HCT116 (cell line): ENCODE data around the gene HCFC1. TPM values are rescaled to one million over a fixed set of nuclear protein-coding genes. Genes with fewer than 3 reads are reported as not detected.

Source experiments
- ATAC-seq: fragments of 200-7000 bp; cut with Tn5 transposase; 2 replicates; pipeline ENCODE4 v1.9.1; 2020; ENCODE audit warnings: mild to moderate bottlenecking, moderate library complexity
- Bru-seq: library from RNA; stranded (reverse); fragments of 400-500 nt; gene quantifications from one replicate; lab custom pipeline; 2021; lab: Mats Ljungman, UMichigan
- BruChase-seq, 2 experiments: library from RNA; stranded (reverse); fragments of 400-500 nt; gene quantifications; one replicate each; lab custom pipeline; 2021; lab: Mats Ljungman, UMichigan
- BruUV-seq: library from RNA; stranded (reverse); fragments of 400-500 nt; replicated peaks from 2 replicates; lab custom pipeline; 2021; lab: Mats Ljungman, UMichigan
- CTCF ChIA-PET: fragments of 300-600 bp; sonication (Branson Sonifier 250); formaldehyde crosslinking; loops from one replicate; lab custom pipeline; 2021; ENCODE audit warnings: antibody characterized with exemption; lab: Charles Lee
- POLR2A ChIA-PET: fragments of 300-600, 350-600 bp; sonication (Branson Sonifier 250); formaldehyde crosslinking; loops from one replicate; lab custom pipeline; 2021; ENCODE audit warnings: antibody characterized with exemption; lab: Charles Lee
- RAD21 ChIA-PET, 2 experiments: fragments of 300-600 bp; sonication (Branson Sonifier 250); formaldehyde crosslinking; loops; one replicate each; lab custom pipeline; 2023; ENCODE audit warnings: low total read pairs in 2 of 2; ENCODE audit not compliant: uncharacterized antibody in 2 of 2, unreplicated experiment in 2 of 2, low non-redundant PET in 1 of 2; lab: Charles Lee
- DNase-seq: peaks from one replicate; pipeline ENCODE4 v3.0.0-alpha.2; 2010; ENCODE audit warnings: low read depth, low spot score
- H2AFZ ChIP-seq: fragments of 200-600 bp; shearing (Covaris generic), sonication (generic); 2 replicates; pipeline ENCODE4 v1.6.1; 2017; ENCODE audit warnings: low read depth, mixed run types, mixed read lengths, antibody characterized with exemption, low read length; ENCODE audit not compliant: poor library complexity, severe bottlenecking
- H3K27ac ChIP-seq: 2 replicates; pipeline ENCODE4 v1.5.1; 2012; ENCODE audit warnings: low read depth, low read length
- H3K27me3 ChIP-seq: fragments of 200-600 bp; sonication (generic); 2 replicates; pipeline ENCODE4 v1.6.1; 2016; ENCODE audit warnings: mixed run types, low read length, mixed read lengths; ENCODE audit not compliant: insufficient read depth
- H3K36me3 ChIP-seq, 2 experiments: fragments of 200-500 bp in 1 of 2; fragments of 200-600 bp in 1 of 2; sonication (Bioruptor generic) in 1 of 2; sonication (generic) in 1 of 2; 2 replicates each; pipeline versions ENCODE4 v1.5.1 to v1.6.1; 2014 to 2016; ENCODE audit warnings: low read length in 2 of 2, inconsistent platforms in 1 of 2, mixed read lengths in 1 of 2, mixed run types in 1 of 2; ENCODE audit not compliant: insufficient read depth in 2 of 2, control insufficient read depth in 1 of 2
- H3K4me1 ChIP-seq, 2 experiments: fragments of 200-600 bp in 1 of 2; sonication (generic) in 1 of 2; 2 replicates each; pipeline versions ENCODE4 v1.5.1 to v1.6.1; 2012 to 2017; ENCODE audit warnings: low read length in 2 of 2, inconsistent platforms in 1 of 2, mild to moderate bottlenecking in 1 of 2, mixed read lengths in 1 of 2, mixed run types in 1 of 2, moderate library complexity in 1 of 2; ENCODE audit not compliant: insufficient read depth in 2 of 2, control insufficient read depth in 1 of 2
- H3K4me2 ChIP-seq: fragments of 200-600 bp; sonication (generic); 2 replicates; pipeline ENCODE4 v1.6.1; 2017; ENCODE audit warnings: mixed run types, low read length, mixed read lengths
- H3K4me3 ChIP-seq, 2 experiments: fragments of 200-600 bp in 1 of 2; sonication (generic) in 1 of 2; replicated peaks in 1 of 2; 2 replicates each; pipeline ENCODE4 v1.5.1; 2011 to 2016; ENCODE audit warnings: low read length in 2 of 2, control low read depth in 1 of 2, low read depth in 1 of 2, mild to moderate bottlenecking in 1 of 2, mixed read lengths in 1 of 2, mixed run types in 1 of 2
- H3K79me2 ChIP-seq: fragments of 200-600 bp; sonication (generic); 2 replicates; pipeline ENCODE4 v1.6.1; 2017; ENCODE audit warnings: mild to moderate bottlenecking, mixed run types, low read length, moderate library complexity, mixed read lengths; ENCODE audit not compliant: insufficient read depth
- H3K9ac ChIP-seq: fragments of 200-600 bp; sonication (generic); 2 replicates; pipeline ENCODE4 v1.6.1; 2016; ENCODE audit warnings: low read length, mixed read lengths
- H3K9me2 ChIP-seq: fragments of 200-600 bp; sonication (generic), shearing (Covaris generic); 2 replicates; pipeline ENCODE4 v1.6.1; 2017; ENCODE audit warnings: mixed run types, mild to moderate bottlenecking, moderate library complexity; ENCODE audit not compliant: insufficient read depth
- H3K9me3 ChIP-seq, 2 experiments: fragments of 200-500 bp in 1 of 2; fragments of 200-600 bp in 1 of 2; sonication (Bioruptor generic) in 1 of 2; sonication (generic) in 1 of 2; 2 replicates each; pipeline ENCODE4 v1.6.1; 2014 to 2017; ENCODE audit warnings: low read length in 2 of 2, mixed read lengths in 2 of 2, inconsistent platforms in 1 of 2, low read depth in 1 of 2, mild to moderate bottlenecking in 1 of 2, mixed run types in 1 of 2, moderate library complexity in 1 of 2; ENCODE audit not compliant: control insufficient read depth in 1 of 2, insufficient read depth in 1 of 2
- H4K20me1 ChIP-seq: fragments of 200-600 bp; sonication (generic), shearing (Covaris generic); 2 replicates; pipeline ENCODE4 v1.6.1; 2017; ENCODE audit warnings: mixed run types, mild to moderate bottlenecking, moderate library complexity; ENCODE audit not compliant: insufficient read depth
- CTCF ChIP-seq, 3 experiments: fragments of 200-600 bp in 1 of 3; sonication (generic) in 1 of 3; IDR thresholded peaks in 2 of 3; conservative IDR thresholded peaks in 1 of 3; 2 replicates each; pipeline ENCODE4 v1.5.1; 2012 to 2017; ENCODE audit warnings: low read depth in 2 of 3, low read length in 2 of 3, antibody characterized with exemption in 1 of 3, borderline replicate concordance in 1 of 3, control low read depth in 1 of 3, mild to moderate bottlenecking in 1 of 3, mixed read lengths in 1 of 3, mixed run types in 1 of 3, moderate library complexity in 1 of 3; ENCODE audit not compliant: insufficient read depth in 1 of 3
- EZH2phosphoT487 ChIP-seq: fragments of 200-600 bp; IDR thresholded peaks from 2 replicates; pipeline ENCODE4 v1.6.1; 2018; ENCODE audit warnings: antibody characterized with exemption, borderline replicate concordance
- POLR2AphosphoS5 ChIP-seq: IDR thresholded peaks from 2 replicates; pipeline ENCODE4 v1.6.1; 2011; ENCODE audit warnings: mild to moderate bottlenecking, low read depth, low read length, moderate library complexity
- YY1 ChIP-seq: IDR thresholded peaks from 2 replicates; pipeline ENCODE4 v1.6.1; 2011; ENCODE audit warnings: low read length, low read depth, moderate library complexity, mild to moderate bottlenecking; ENCODE audit not compliant: insufficient replicate concordance; ENCODE audit errors: extremely low read depth
- intact Hi-C: fragments of 100-400 bp; cut with micrococcal nuclease; formaldehyde crosslinking; loops from 2 replicates; pipeline ENCODE4 v1.10.0; 2022
- long read RNA-seq: library from polyadenylated mRNA; unstranded; transcript quantifications from one replicate; pipeline ENCODE4 v2.0.0, GENCODE V29; 2021; ENCODE audit not compliant: unreplicated experiment
- polyA plus RNA-seq: library from polyadenylated mRNA; unstranded; fragments of >200 nt; gene quantifications from 2 replicates; pipeline ENCODE4 v1.2.1, GENCODE V29; 2012; ENCODE audit warnings: missing spikeins
- total RNA-seq: library from RNA; stranded (reverse); gene quantifications from one replicate; pipeline ENCODE4 v1.2.1, GENCODE V29; 2021; ENCODE audit not compliant: unreplicated experiment

Gene HCFC1
- total RNA-seq (72.8 TPM), Bru-seq, nascent RNA (percentile 74 among the genes with signal in this experiment), BruChase-seq, experiment 1, labeled RNA remaining after a 6-hour chase (percentile 96 among the genes with signal in this experiment), BruChase-seq, experiment 2, labeled RNA remaining after a 2-hour chase (percentile 91 among the genes with signal in this experiment)
- polyA plus RNA-seq = 30.8 and 35.3 TPM in 2 replicates
- long read RNA-seq, partial matches to known transcripts = 36 of 38 reads
- long read RNA-seq, other reads (novel, unspliced or antisense) = 1 of 38 reads

GRCh38 chrX:153971450-153972367 is at the start of gene HCFC1:
HCFC1 (minus strand) TSS chrX:153971818; CDS start chrX:153970840, 978 bp downstream.
- RAD21 ChIA-PET = no interaction called here

More at GRCh38 chrX:153971450-153972367, at the start of gene HCFC1:
- intact Hi-C loops = loop anchor here (10.0 kb wide), 1 partner anchor 423 kb away; the partner anchor contains the start of gene RPL10
- no peak for TF ChIP-seq EZH2phosphoT487
- TF ChIP-seq CTCF (IDR thresholded peaks at IDR 0.05 in 2 of 3, conservative IDR thresholded peaks at IDR 0.05 in 1 of 3; ENCODE audit: borderline replicate concordance in 1 of 3, insufficient read depth in 1 of 3, low read depth in 2 of 3, low read length in 2 of 3) = no peak
- TF ChIP-seq YY1 = peak; percentile 96
- peak; percentile 33 for TF ChIP-seq POLR2AphosphoS5
- TF ChIP-seq, all 23 proteins: peak for 2
- H3K9me2 ChIP-seq = no peaks in the 10 kb centered on the region
- peaks cover 0 to 11% of the 10 kb centered on the region in 2 experiments; a peak in 1 of 4 replicates for H3K36me3 ChIP-seq
- H3K27ac ChIP-seq = peak within 1 kb of the TSS; percentile 90
- H3K4me3 ChIP-seq = peak within 1 kb of the TSS; percentile 75 to 78
- peaks cover 54% of the 10 kb centered on the region for H3K79me2 ChIP-seq
- H2AFZ ChIP-seq = no peak within 1 kb of the TSS
- BruUV-seq = TSS peak; percentile 36
- CTCF ChIA-PET = interaction anchor here (1.0 to 1.1 kb wide), 2 partner anchors 25 to 402 kb away, joined by 3 to 5 read pairs; no protein-coding TSS in a partner anchor
- H3K9me3 ChIP-seq = no peaks in the 10 kb centered on the region
- H3K9ac ChIP-seq = peak within 1 kb of the TSS; percentile 99
- POLR2A ChIA-PET = interaction anchor here (0.7 to 2.0 kb wide), 4 partner anchors 43 to 499 kb away, joined by 3 to 10 read pairs (median 4); partner anchors contain the start of gene ARHGAP4
- no peaks in the 10 kb centered on the region for H3K27me3 ChIP-seq
- peak; percentile 47 for ATAC-seq
- DNase-seq = peak; percentile 69
- H4K20me1 ChIP-seq = no peaks in the 10 kb centered on the region
- peaks cover 12 to 28% of the 10 kb centered on the region in 2 experiments for H3K4me1 ChIP-seq
- H3K4me2 ChIP-seq = peak within 1 kb of the TSS; percentile 85
